GM10248 (cell line): ENCODE measurements around the gene PLEKHA1.

Experiments
- CTCF ChIA-PET: fragments of 300-600 bp; sonication (Branson Sonifier 250); formaldehyde crosslinking; extraction: SDS; loops from one replicate; lab custom pipeline; 2021; ENCODE audit warnings: antibody characterized with exemption; lab: Yijun Ruan, JAX
- POLR2A ChIA-PET: fragments of 350-650 bp; sonication (Branson Sonifier 250); formaldehyde crosslinking; extraction: SDS; loops from one replicate; lab custom pipeline; 2020; ENCODE audit warnings: antibody characterized with exemption; lab: Yijun Ruan, JAX
- DNase-seq: peaks from one replicate; pipeline ENCODE4 v3.0.0; 2012; ENCODE audit errors: extremely low spot score
- CTCF ChIP-seq: IDR thresholded peaks from 2 replicates; pipeline ENCODE4 v1.5.1; 2012; ENCODE audit warnings: mild to moderate bottlenecking, low read depth; ENCODE audit errors: extremely low read depth, missing control alignments, control extremely low read depth

PLEKHA1 gene

GRCh38 chr10:122380703-122381102 is 6.2 kb downstream of the PLEKHA1 start:
- no peak for DNase-seq
- TF ChIP-seq CTCF = no peak
- ChIA-PET POLR2A (no interaction called here), CTCF (no interaction called here)

- POLR2A ChIA-PET = no interaction called here
- CTCF ChIA-PET = interaction anchor here (0.9 to 1.2 kb wide), 3 partner anchors 10 to 83 kb away, joined by 3 to 4 read pairs (median 3); no protein-coding TSS in a partner anchor
- no peak for TF ChIP-seq CTCF
- DNase-seq = no peak
These were observed 7.2 kb downstream of the PLEKHA1 start for GRCh38 chr10:122381680-122382079.

GRCh38 chr10:122386514-122386913 is 12.0 kb downstream of the PLEKHA1 start:
- DNase-seq = no peak
- ChIA-PET CTCF (interaction anchor here (1.5 kb wide), 1 partner anchor 12 kb away, joined by 5 read pairs; the partner anchor contains the start of gene PLEKHA1), POLR2A (no interaction called here)
- no peak for TF ChIP-seq CTCF

GRCh38 chr10:122387572-122387971 is 13.1 kb downstream of the PLEKHA1 start:
- TF ChIP-seq CTCF = no peak
- ChIA-PET CTCF (interaction anchor here (0.8 to 1.5 kb wide), 4 partner anchors 10 to 88 kb away, joined by 3 to 5 read pairs (median 4); partner anchors contain the start of gene PLEKHA1), POLR2A (no interaction called here)
- no peak for DNase-seq

- CTCF ChIA-PET = interaction anchor here (1.2 to 1.8 kb wide), 2 partner anchors 46 kb away, joined by 3 to 6 read pairs; no protein-coding TSS in a partner anchor
- POLR2A ChIA-PET = no interaction called here
- no peak for TF ChIP-seq CTCF
- DNase-seq = no peak
These were observed 13.9 kb downstream of the PLEKHA1 start for GRCh38 chr10:122388287-122388997.

GRCh38 chr10:122390271-122390670 is 15.8 kb downstream of the PLEKHA1 start:
- no peak for DNase-seq
- ChIA-PET CTCF (interaction anchor here (0.9 to 2.5 kb wide), 10 partner anchors 11 to 107 kb away, joined by 3 to 8 read pairs (median 4); no protein-coding TSS in a partner anchor), POLR2A (no interaction called here)
- TF ChIP-seq CTCF = no peak
